SJSA1 (cell line): ENCODE results near the gene PEPD. TPM values are rescaled to one million over a fixed set of nuclear protein-coding genes. Genes with fewer than 3 reads are reported as not detected.

Experiments
- DNase-seq, 2 experiments: peaks; one replicate each; pipeline ENCODE4 v3.0.0-alpha.2; 2015 to 2020; ENCODE audit warnings: low spot score in 2 of 2, low read depth in 1 of 2
- H3K27ac ChIP-seq: fragments of 250-450 bp; sonication (Bioruptor Pico); 2 replicates; pipeline ENCODE4 v1.5.1; 2020; ENCODE audit warnings: mild to moderate bottlenecking, moderate library complexity
- H3K27me3 ChIP-seq: fragments of 250-450 bp; sonication (Bioruptor Pico); replicated peaks from 2 replicates; pipeline ENCODE4 v1.5.1; 2020; ENCODE audit warnings: mild to moderate bottlenecking, moderate library complexity
- H3K36me3 ChIP-seq: fragments of 250-450 bp; sonication (Bioruptor Pico); 2 replicates; pipeline ENCODE4 v1.5.1; 2020; ENCODE audit warnings: mild to moderate bottlenecking
- H3K4me1 ChIP-seq: fragments of 250-450 bp; sonication (Bioruptor Pico); replicated peaks from 2 replicates; pipeline ENCODE4 v1.6.1; 2021; ENCODE audit warnings: mild to moderate bottlenecking
- H3K4me3 ChIP-seq: fragments of 250-450 bp; sonication (Bioruptor Pico); 2 replicates; pipeline ENCODE4 v1.5.1; 2020; ENCODE audit warnings: mild to moderate bottlenecking
- H3K9me3 ChIP-seq: fragments of 250-450 bp; sonication (Bioruptor Pico); replicated peaks from 2 replicates; pipeline ENCODE4 v1.5.1; 2020; ENCODE audit warnings: mild to moderate bottlenecking
- total RNA-seq: library from RNA; depleted of rRNA; stranded (reverse); fragments of >200 nt; shearing (Covaris generic); gene quantifications from 2 replicates; pipeline ENCODE4 v1.2.3, GENCODE V29; 2014

PEPD gene
- total RNA-seq, 1 experiment from 2014 or later, result 137 TPM

DNA sequence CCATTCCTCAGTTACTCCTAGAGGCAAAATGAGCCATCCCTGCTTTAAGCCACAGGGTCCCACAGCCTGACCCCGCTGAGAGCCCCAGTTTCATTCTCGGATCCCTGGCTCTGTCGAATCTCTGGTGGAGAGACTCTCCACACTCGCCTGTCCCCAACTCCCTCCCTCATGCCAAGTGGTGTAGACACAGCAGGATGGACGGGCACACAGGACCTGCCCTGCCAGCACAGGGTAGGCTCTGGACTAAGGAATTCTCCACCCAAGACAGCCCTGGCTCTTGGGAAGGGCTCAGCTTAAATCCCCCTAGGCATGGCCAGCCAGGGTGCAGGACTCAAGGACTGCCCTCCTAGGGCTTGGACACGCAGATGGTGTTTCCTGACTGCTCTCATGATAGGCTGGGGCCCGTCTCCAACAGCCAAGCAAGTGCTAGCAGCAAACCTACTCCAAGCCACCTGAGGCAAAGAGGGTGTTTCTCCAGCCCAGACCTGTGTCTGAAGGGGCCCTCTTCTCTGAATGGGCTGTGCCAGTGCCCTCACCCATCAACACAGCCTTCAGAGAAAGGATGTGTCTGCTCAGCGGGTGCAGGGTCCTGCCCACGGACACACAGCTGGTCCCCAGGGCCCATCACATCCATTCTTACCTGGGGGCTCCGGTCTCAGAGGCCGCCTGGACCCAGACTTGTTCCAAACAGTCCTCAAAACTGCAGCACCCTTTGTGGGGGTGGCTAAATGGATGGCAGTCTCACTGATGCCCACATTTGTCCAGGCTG lies 65.3 kb downstream of the PEPD start:
- H3K27me3 ChIP-seq, result no peaks in the 10 kb centered on the region
- H3K36me3 ChIP-seq, result 0 out of 2 replicates have a peak, but pooled peaks cover 3% of the 10 kb centered on the region
- no peak for DNase-seq
- H3K4me1 ChIP-seq, result no peaks in the 10 kb centered on the region
- no peaks in the 10 kb centered on the region for H3K9me3 ChIP-seq
- H3K4me3 ChIP-seq, result no peak overlapping the region
- no peak overlapping the region for H3K27ac ChIP-seq

GRCh38 chr19:33453265-33453664 lies 68.3 kb downstream of the PEPD start:
- H3K27ac ChIP-seq, result no peak overlapping the region
- no peaks in the 10 kb centered on the region for H3K27me3 ChIP-seq

DNA sequence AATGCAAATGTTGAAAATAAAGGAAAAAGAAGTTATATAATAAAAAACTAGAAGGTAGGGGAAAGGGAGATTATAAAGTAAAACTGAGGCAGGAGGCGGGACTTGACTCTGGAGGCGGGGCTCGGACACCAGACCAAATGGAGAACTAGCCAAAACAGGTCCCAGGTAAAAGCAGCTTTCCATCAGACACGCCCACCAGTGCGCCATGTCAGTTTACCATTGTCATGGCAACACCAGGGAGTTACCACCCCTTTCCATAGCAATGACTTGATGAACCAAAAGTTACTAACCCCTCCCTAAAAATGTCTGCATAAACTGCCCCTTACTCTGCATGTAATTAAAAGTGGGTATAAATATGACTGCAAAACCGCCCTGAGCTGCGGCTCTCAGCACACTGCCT lies 70.9 kb downstream of the PEPD start:
- no peak for DNase-seq
- H3K9me3 ChIP-seq, result no peaks in the 10 kb centered on the region
- H3K27ac ChIP-seq, result no peak overlapping the region
- H3K27me3 ChIP-seq, result no peaks in the 10 kb centered on the region
- H3K4me3 ChIP-seq, result no peak overlapping the region
- H3K36me3 ChIP-seq, result peaks cover 14% of the 10 kb centered on the region; the same call in 1 of the 2 replicates
- no peaks in the 10 kb centered on the region for H3K4me1 ChIP-seq

More at GRCh38 chr19:33453265-33453664, 68.3 kb downstream of the PEPD start:
- Histone ChIP-seq H3K4me3 (no peak overlapping the region), H3K36me3 (peaks cover 8% of the 10 kb centered on the region; the same call in 1 of the 2 replicates), H3K9me3 (no peaks in the 10 kb centered on the region), H3K4me1 (no peaks in the 10 kb centered on the region)
- DNase-seq, result no peak

GRCh38 chr19:33449799-33450198 lies 71.8 kb downstream of the PEPD start:
- Histone ChIP-seq H3K27ac (no peak overlapping the region), H3K9me3 (no peaks in the 10 kb centered on the region), H3K36me3 (peaks cover 14% of the 10 kb centered on the region; the same call in 1 of the 2 replicates), H3K4me3 (no peak overlapping the region), H3K4me1 (no peaks in the 10 kb centered on the region), H3K27me3 (no peaks in the 10 kb centered on the region)
- DNase-seq, result no peak

DNA sequence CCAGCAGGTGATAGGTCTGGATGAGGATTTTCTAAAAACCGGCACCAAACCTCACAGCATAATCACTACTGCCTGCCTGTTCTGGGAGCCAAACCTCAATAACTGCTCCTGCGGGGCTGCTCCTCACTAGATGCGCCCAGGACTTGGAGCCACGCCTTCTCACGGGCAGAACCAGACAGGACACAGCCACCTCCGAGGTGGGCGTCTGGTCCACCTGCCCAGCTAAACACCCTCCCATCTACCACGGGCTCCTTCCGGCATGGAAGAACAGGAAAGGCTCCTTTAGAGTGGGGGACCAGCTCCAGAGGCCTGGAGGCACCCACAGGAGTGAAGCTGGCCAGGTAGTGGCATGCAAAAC lies 73.5 kb downstream of the PEPD start:
- Histone ChIP-seq H3K4me1 (no peaks in the 10 kb centered on the region), H3K4me3 (no peak overlapping the region), H3K9me3 (no peaks in the 10 kb centered on the region), H3K36me3 (peaks cover 19% of the 10 kb centered on the region), H3K27ac (no peak overlapping the region), H3K27me3 (no peaks in the 10 kb centered on the region)
- DNase-seq, result no peak

GRCh38 chr19:33447336-33448158 lies 74.0 kb downstream of the PEPD start:
- Histone ChIP-seq H3K36me3 (peaks cover 19% of the 10 kb centered on the region), H3K4me3 (no peak overlapping the region), H3K27ac (no peak overlapping the region), H3K4me1 (no peaks in the 10 kb centered on the region), H3K9me3 (no peaks in the 10 kb centered on the region), H3K27me3 (no peaks in the 10 kb centered on the region)
- no peak for DNase-seq

DNA sequence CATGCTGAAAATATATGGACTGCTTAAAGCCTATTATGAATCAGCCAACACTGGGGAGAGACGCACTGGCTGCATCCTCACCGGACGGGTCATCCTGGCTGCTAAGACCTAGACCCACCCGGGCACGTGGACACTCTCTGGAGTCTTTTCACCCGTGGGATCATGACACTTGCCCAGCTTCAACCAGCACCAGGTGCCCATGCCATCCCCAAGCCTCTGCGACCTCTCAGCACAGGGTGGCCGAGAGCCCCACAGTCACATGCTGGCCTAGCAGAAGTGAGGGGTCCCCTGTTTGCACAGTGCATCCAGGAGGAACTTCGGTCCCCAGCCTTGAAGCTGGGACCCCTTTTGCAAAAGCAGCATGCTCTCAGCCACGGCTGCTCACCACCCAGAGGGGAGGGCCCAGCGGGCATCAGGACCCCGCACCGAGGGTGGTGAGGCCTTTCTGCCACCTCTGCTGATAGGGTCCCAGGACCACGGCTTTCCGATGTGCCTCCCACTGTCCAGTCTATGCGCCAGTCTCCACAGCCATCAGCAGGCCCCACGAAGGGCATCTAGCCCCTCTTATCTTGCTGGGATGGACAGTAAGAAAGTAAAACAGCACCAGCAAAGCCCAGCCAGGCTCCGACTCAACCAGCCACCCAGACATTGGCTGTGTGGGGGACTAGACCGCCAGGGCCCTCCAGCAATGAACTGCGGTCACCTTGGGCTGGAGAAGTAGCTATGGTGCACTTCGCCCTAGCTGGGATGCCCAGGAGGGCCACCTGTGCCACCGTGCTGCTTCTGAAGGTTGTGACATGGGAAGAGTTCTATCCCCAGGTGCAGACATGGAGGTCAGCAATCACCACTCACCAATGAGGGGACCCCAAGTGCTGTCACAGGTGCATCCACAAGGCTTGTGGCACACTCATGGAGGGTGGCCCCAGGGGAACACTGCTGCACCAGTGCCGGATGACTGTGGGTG lies 75.0 kb downstream of the PEPD start:
- Histone ChIP-seq H3K4me3 (no peak overlapping the region), H3K27me3 (no peaks in the 10 kb centered on the region), H3K9me3 (no peaks in the 10 kb centered on the region), H3K27ac (no peak overlapping the region), H3K4me1 (no peaks in the 10 kb centered on the region), H3K36me3 (peaks cover 22% of the 10 kb centered on the region)
- DNase-seq, result no peak

- no peak for DNase-seq
- H3K27ac ChIP-seq, result no peak overlapping the region
Measured at GRCh38 chr19:33445442-33446329, 75.9 kb downstream of the PEPD start.

DNA sequence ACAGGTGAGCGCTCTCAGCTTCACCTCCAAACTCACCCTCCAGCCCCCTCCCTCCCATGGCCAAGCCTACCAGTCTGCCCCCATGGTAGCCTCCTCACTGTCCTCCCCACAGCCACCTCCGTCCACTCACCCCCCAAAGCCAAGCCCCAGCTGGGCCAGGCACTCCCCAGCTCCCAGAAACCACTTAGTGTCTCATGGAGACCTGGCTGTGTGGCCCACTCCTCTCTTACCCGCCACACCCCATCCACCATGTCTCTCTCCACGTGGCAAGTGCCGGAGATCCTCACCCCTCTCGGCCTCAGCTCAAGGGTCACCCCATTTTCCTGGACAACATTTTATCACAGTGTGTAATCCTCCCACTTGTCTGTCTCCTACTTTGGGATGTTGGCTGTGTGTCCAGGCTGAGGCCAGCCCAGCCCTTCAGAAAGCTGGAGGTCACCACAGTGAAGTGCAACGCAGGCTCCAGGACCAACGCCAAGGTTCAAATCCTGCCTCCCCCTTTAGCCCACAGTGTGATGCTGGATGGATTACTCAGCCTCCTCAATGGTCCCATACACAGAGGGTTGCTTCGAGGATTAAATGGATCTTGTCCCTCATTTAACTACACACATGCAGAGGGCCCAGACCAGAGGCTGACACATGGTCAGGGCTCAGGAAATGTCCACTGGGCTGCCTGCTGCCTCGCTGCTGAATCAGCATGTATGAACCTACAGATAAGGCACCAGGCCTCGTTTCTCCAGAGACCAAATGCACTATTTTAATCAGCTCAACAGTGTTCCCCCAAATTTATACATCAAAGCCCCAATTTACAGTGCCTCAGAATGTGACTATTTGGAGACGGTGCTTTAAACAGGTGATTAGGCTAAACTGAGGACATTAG lies 76.8 kb downstream of the PEPD start:
- no peak overlapping the region for H3K4me3 ChIP-seq
- H3K36me3 ChIP-seq, result peaks cover 21% of the 10 kb centered on the region
- H3K27me3 ChIP-seq, result no peaks in the 10 kb centered on the region
- H3K4me1 ChIP-seq, result no peaks in the 10 kb centered on the region
- no peak overlapping the region for H3K27ac ChIP-seq
- H3K9me3 ChIP-seq, result no peaks in the 10 kb centered on the region
- no peak for DNase-seq

More at GRCh38 chr19:33445442-33446329, 75.9 kb downstream of the PEPD start:
- Histone ChIP-seq H3K9me3 (no peaks in the 10 kb centered on the region), H3K4me3 (no peak overlapping the region), H3K27me3 (no peaks in the 10 kb centered on the region), H3K36me3 (peaks cover 26% of the 10 kb centered on the region), H3K4me1 (no peaks in the 10 kb centered on the region)

DNA sequence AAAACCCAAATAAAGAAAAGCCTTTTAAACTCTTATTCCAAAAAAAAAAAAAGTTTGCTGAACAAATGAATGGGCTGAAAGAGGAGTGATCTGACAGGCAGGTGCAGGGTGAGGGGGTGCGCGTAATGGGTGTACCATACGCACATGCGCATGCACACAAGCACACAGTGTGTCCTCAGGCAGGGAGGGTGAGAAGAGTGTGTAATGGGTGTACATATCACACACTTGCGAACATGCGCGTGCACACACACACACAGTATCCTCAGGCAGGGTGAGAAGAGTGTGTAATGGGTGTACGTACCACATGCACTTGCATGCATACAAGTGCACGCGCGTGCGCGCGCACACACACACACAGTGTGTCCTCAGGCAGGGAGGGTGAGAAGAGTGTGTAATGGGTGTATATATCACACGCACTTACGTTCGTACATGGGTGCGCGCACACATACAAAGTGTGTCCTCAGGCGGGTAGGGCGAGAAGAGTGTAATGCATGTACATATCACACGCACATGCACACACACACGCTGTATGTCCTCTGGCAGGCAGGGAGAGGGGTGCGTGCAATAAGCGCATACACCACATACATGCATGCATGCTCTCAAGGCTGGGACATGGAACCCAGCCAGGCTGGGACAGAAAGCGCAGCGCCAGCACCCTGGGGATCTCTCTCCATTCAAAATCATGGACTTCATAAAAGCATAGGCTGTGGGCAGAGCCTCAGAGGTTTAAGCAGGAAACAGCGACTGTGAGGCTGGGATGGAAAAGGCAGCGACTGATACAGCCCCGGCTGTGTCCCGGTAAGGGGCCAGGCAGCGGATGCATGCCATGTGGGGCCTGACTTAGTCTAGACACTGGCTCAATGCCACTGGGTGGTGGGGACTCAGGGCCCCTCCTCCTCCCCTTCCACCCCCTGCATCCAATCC lies 77.7 kb downstream of the PEPD start:
- DNase-seq, result no peak
- Histone ChIP-seq H3K9me3 (no peaks in the 10 kb centered on the region), H3K36me3 (peaks cover 21% of the 10 kb centered on the region), H3K4me3 (no peak overlapping the region), H3K27ac (no peak overlapping the region), H3K27me3 (no peaks in the 10 kb centered on the region), H3K4me1 (no peaks in the 10 kb centered on the region)

GRCh38 chr19:33442706-33443105 lies 78.9 kb downstream of the PEPD start:
- Histone ChIP-seq H3K4me3 (no peak overlapping the region), H3K27me3 (no peaks in the 10 kb centered on the region), H3K27ac (no peak overlapping the region), H3K4me1 (no peaks in the 10 kb centered on the region), H3K36me3 (peaks cover 21% of the 10 kb centered on the region), H3K9me3 (no peaks in the 10 kb centered on the region)
- no peak for DNase-seq
